ENCODE measurements around the gene TMEFF1.

TMEFF1 gene

DNA sequence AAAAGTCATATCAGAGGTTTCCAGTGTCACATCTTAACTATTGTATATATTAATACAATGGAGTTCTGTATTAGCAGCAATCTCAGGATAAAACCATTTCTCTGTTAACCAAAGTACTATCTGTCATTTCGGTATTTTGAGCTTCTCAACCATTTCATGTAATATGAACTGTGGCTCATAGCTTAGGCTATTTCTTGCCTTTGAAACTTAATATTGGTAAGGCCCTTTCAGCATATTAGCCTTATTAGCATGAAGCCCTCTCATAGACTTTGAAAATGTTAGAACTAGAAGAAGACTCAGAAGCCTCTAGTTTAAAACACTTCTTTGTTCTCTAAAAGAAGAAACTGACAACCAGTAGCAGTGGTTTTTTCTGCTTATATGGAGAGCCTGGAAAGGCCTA, 105.7 kb downstream of the TMEFF1 start:
- no peak for DNase-seq

DNA sequence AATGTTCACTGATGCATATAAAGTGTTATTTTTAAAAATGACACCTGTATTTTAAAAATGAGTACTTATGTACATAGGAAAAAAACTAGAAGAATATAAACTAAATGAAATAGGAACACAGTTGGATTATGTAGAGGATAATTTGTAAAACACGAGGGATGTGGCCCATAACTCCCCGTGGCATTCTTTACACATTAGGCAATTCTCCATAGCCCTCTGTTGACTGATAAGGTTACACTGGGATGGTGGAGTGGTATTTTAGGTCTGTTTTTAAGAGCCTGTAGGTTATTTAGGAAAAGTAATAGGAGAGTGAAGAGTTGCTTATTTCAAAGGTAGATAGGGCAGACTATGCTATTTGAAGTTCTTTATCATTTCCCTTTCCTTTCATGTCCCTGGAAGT, 106.7 kb downstream of the TMEFF1 start:
- DNase-seq, result no peak

DNA sequence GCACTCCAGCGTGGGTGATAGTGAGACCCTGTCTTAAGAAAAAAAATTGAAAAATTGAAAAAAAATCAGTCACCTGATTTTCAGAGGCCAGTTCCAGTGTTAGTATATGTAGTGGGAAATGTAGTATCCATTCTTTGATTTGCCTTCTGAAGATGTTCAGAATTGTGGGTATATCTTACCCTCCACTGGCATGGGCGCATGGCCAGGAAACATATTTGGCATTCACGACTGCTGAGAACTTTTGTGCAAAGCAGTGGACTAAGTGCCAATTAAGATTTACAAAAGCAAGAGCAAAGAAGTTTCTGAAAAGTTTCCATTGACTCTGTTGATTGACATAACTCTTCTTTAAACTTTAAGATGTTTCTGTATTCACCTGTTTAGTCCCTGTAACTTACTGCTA, 107.3 kb downstream of the TMEFF1 start:
- no peak for DNase-seq

DNA sequence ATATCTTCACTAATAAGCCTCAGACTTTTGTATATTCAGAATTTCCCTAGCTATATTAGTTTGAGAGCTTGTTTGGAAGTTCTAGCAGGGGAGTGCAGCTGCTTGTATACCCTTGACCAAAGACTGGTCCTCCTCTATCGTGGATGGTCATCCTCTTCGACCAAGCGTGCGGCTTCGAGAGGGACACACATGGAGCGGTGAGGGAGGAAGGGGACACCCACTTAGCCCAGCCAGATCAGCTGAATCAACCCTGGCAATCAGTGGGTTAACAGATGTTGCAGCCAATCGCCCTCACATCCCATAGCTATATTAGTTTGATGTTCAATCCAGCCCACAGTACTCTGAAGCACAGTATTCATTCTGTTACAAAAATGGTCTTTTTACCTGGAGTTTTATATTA, 108.1 kb downstream of the TMEFF1 start:
- DNase-seq, result no peak

DNA sequence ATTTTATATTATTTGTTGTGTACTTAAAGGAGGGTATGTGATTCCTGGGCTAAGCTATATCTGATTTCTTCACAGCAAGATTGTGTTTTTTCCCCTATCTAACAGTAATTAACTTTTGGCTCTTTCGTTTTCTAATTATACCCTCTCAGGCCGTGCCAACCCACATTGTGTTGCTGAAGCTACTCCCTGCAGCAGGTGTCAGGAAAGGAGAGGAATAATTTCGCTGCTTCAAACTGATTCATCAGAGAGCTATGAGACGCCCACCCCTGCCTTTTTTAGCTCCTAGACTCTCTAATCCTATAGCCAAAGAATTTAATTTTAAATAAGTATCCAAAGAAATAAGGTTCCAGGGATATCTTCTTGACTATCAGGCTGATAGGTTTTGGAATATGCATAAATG, 108.7 kb downstream of the TMEFF1 start:
- DNase-seq, result peak; percentile 53

DNA sequence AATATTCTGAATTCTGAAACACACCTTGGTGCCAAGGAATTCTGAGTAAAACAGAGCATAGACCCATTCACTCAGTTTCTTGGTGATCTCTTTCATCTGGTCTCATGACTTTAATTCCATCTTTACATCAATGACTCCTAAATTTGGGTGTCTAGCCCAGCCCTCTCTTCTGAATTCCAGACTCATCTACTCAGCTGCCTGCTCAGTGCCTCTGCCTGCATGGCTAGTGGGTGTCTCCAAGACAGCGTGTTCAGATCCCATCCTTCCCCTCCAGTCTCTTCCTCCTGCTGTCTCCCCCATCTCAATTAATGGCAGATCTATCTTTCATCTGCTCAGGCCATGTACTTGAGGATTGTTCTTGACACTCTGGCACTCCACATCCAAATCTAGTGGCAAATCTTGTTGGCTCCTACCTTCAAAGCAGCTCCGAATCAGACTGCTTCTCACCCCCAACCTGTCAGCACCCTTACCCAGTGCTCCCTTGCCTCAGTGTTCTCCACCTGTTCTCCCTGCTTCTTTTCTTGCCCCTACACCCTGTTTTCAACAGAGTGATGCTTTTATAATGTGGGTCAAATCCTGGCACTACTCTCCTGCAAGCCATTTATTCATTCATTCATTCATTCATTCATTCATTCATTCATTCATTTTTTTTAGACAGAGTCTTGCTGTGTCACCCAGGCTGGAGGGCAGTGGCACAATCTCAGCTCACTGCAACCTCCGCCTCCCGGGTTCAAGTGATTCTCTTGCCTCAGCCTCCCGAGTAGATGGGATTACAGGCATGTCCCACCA, 110.3 kb downstream of the TMEFF1 start:
- no peak for DNase-seq

DNA sequence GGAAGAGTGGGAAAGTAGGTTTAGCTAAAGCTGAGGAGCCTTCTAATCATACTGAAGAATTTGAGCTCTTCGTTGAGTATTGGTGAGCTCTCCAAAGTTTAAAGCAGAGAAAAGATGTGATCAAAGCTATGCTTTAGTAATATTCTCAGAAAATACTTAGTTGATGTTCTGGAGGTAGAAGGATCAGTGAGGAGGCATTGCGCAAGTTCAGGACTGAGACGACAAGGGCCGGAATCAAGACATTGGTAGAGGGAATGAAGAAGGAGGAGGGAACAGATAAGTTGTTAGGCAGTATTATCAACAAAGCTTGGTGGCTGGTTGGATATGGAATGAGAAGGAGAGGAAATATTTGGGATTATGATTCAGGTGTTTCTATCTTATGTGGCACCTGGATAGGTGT, 112.0 kb downstream of the TMEFF1 start:
- no peak for DNase-seq

DNA sequence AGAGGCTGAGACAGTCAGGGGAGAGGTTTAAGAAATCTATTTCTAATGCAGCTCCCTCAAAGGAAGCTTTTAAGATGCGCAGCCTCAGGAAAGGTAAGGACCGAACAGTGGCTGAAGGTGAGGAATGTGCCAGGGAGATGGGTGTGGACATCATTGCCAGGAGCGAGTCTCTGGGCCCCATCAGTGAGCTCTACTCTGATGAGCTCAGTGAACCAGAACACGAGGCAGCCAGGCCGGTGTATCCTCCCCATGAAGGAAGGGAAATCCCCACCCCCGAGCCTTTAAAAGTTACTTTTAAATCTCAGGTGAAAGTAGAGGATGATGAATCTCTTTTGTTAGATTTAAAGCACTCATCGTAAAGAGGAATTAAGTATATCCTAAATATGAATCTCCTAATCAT, 113.1 kb downstream of the TMEFF1 start:
- DNase-seq, result no peak

DNA sequence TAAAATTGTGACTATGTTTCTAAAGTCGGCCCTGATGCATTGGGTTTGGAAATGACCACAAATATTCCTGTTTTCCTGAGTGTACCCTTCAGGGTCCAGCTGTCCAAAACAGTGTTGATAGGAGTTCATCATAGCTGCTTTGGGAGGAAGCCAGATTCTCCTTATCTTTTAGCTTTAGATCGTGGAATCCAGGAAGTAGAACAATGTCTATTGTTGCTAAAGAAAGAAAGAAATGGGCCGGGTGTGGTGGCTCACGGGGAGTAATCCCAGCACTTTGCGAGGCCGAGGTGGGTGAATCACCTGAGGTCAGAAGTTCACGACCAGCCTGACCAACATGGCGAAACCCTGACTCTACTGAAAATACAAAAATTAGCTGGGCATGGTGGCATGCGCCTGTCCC, 114.4 kb downstream of the TMEFF1 start:
- no peak for DNase-seq

DNA sequence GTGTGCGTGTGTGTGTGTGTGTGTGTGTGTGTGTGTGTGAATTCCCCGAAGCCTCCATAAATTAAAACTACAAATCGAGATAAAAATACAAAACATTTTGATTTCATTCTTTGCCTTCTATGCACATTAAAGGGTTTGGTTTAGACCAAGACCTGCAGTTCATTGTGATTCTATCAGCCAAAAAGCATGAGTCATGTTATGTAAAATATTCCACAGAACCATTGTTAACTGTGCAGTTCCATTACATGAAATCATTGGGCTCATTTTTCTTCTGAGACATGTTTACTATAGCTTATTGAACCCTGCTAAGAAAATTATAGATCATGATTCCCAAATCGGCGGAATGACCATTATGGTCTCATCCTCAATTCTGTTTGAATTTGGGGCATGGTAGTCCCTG, 116.6 kb downstream of the TMEFF1 start:
- DNase-seq, result no peak

DNA sequence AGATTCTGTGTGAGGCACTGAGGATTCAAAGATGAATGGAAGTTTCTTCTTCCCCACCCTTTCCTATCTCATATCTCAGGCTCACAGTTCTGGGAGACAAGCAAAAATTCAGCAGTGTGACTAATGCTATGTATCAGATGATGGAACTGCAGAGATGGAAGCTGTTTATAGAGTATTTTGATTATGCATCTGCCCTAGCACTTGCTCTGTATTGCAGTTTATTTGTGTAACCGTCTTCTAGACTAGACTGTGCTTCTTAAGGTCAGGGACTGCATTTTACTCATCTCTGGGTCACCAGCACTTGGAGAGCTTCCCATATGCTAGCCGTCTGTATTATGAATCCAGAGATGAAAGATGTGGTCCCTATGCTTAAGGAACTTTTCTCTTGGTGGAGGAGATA, 117.5 kb downstream of the TMEFF1 start:
- DNase-seq, result no peak

DNA sequence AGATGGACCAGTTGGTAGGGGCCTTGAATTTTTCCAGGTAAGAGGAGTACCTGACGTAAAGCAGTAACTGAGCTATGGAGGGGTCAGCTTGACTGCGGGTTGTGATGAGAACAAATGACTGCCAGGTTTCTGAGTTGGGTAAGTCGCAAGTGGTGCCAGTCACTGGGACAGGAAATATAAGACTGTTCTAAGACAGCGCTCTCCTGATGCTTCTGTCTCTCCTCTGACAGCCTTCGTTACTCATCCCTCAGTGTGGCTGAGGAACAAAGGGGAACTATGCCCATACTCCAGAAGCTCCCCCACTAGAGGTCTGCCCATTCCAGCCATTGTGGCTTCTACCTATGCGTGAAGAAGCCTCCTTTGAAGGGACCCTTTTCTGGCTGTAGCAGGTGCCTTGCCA, 118.2 kb downstream of the TMEFF1 start:
- DNase-seq, result no peak

DNA sequence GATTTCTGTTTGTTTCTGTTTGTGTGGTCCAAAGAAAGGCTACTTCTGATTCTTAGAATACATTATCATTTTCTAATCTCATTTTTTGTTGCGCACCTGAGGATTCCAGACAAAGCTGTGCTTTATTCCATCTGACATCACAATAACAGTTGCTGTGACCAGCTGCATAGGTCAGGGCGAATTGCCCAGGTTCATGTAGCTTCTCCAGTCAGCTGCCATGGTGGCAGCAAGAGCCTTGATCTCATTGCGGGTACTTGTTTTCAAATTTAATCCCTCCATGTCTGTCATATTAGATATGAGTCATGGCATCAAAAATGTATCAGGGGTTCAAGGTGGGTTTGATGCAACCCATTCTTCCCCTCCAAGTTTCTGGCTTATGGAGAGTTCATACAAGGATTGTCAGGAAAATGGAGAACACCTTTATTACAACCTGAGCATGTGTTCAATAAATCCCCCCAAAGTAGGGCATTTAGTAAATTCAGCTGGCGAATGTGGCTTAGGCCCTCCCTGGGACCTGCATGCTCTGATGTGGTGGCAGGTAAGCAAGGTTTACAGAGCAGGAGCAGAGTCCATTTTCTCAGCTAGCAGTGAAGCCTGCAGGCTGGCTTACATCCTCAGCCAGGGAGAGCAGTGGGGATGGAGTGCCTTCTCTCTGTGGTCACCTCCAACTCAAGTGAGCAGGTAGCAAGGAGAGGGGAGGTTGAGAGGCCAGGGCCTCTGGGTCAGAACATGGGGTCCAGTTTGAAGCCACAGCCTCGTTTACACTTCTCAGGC, 118.9 kb downstream of the TMEFF1 start:
- no peak for DNase-seq

DNA sequence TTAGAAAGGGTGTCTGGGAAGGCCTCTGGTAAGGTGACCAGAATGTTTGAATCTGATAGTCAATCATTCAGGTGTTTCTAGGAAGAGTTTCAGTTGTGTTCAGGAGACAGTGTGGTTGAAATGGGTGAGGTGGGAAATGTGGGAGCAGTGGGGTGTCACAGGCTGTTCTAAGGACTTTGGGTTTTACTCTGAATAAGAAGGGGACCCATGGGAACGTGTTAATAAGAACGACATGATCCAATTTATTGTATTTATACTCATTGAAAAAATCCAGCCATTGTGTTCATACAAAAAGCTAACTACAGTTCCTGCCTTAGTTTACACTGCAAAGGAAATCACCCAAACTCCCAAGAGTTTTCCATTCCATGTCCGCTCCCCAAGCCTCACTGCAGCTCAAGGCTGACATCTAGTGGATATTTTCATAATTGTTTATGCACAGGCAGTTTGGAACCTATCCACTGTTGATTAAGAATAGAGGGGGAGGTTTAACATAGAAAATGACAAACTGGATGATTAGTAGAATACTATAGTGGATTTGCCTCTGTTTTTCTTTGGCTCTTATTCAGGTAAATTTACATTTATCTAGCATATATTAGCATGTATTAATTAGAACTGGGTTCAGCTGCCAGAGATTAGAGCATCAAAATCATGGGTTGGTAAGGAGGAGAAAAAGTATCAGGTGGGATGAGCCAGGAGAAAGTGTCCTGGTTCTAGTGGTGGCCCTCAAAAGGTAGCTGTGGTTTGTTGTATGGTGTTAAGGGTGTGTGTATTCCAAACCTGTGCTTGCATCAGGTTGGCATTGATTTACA, 122.6 kb downstream of the TMEFF1 start:
- peak; percentile 33 for DNase-seq

DNA sequence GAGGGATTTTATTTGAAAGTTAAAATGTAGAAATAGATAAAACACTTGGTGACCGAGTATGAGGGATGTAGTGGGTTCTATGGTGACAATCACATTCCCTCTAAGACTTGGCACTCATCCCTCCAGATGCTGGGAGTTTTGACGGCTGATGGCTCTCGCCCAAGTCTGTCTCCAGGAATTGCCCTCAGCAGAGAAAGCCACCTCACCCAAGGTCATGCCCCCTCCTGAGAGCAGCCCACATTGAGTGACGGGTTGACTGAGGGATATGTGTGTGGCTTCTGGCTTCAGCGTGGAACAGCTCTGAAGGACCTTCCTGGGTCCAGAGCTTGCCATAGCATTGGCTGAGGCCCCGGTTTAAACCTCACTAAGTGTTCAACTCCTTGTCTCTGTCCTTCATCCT, 124.3 kb downstream of the TMEFF1 start:
- no peak for DNase-seq

DNA sequence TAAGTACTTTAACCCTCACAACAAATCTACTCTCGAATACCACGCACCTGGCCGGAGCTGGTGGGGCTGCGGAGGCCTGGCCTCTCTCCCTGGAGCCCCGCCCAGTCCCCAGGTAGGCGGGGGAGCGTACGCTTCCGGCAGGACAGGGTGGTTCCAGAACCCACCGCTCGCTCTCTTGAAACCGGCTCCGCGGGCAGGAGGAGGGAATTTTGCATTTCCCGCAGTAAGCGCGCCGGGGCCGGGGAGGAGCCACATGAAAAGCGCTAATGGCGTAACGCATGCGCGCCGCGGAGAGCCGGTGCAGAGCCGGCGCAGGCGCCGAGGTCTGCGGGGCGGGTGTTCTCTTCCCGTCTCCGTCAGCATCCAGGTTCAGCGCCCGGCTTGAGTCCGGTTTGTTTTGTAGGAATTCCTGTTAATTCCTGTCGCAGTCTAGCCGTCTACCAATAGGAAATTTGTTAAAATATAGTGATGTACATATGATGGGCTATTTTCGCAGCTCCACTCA, 125.7 kb downstream of the TMEFF1 start:
- DNase-seq, result peak; percentile 94

DNA sequence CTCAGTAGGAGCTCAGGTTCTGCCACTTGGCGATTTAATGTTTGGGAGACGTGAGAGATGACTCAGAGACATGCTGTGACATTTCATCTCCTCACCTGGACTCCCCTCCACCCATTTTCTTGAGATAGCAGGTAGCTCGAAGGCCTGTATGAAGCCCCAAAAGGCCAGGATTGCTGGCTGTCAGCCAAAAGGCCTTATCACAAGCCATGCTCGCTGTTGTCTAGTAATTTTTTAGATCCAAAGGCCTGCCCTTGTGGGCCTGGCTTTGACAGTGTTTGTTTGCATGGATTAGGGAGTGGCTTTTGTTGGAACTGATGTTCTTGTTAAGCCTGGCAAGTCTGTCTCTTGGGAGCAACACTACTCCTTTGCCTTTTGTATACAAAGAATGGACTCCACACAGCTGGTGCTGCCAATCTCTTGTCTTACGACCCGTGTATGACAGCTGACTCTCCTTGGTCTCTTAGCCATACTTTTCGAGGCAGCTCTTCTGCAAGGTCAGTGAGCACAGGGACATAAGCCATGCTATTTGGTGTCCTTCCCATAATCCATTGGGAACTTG, 127.7 kb downstream of the TMEFF1 start:
- DNase-seq, result no peak

DNA sequence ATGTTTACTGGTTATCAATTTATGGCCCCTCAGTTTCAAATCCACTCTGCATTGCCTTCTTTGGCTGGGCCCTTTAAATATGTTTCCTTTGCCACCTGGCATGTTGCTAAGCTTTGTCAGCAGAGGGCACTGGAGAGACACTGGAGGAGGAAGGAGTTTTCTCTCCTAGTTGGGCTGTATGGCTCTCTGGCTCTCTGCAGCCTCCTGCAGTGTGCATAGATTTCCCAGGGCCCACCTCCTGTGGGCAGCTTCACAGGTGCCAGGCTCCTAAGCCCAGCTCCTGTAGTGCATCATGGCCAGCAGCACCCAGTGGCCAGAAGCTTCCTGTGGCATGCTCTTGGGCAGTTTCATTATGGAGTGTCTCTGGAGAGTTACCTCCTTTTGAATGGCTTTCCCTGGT, 128.3 kb downstream of the TMEFF1 start:
- DNase-seq, result peak; percentile 50

DNA sequence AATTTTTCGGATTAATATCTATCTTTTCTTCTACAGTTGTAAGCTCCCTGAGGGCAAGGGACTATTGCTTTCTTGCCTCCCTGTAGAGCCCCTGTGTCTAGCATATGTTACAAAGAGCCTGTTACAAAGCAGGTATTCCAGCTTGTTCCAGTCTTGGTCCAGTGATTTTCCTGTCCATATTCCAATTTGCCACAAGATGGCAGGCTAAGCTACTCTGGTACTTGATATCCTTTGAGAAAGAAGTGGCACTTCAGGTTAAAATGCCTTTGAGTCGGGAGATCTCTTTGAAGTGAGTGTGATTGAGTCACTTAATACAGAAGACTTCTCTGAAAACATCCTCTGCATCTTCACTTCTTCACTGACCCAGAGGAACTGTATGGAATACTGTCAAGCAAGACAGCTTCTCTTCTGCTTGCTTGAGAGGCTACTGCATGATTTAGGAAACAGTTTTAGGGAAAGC, 129.4 kb downstream of the TMEFF1 start:
- DNase-seq, result peak; percentile 47

DNA sequence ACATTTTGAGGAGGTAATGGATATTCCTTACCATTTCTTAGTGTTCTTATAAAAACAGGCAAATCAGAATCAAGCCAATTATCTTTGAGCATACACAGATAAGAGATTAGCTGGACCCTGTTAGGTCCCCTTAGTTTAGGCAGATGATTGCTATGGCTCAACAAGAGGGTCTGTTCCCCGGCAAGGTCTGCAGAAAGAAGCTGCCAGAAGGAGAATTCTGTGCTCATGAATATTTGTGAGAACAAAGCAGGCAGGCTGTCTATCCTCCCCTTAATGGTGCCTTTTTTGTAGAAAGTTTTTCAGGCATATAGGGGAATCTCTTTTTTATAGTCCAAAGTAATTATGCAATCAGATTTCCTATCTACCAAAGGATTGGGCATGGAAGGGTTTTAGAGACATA, 132.5 kb downstream of the TMEFF1 start:
- no peak for DNase-seq

DNA sequence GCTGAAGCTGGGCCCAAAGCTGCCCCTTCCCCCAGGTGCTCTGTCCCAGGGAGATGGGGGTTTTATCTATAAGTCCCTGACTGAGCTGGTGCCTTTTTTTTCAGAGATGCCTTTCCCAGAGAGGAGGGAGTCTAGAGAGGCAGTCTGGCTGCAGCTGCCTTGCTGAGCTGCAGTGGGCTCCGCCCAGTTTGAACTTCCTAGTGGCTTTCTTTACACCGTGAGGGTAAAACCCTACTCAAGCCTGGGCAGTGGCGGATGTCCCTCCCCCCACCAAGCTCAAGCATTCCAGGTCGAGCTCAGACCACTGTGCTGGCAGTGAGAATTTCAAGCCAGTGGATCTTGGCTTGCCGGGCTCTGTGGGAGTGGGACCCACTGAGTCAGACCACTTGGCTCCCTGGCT, 146.2 kb downstream of the TMEFF1 start:
- no peak for DNase-seq

DNA sequence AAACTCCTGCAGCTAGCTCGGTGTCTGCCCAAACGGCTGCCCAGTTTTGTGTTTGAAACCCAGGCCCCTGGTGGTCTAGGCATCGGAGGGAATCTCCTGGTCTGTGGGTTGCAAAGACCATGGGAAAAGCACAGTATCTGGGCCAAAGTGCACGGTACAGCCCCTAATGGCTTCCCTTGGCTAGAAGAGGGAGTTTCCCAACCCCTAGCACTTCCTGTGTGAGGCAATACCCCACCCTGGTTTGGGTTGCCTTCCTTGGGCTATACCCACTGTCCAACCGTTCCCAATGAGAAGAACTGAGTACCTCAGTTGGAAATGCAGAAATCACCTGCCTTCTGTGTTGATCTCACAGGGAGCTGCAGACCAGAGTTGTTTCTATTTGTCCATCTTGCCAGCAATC, 146.7 kb downstream of the TMEFF1 start:
- DNase-seq, result no peak

DNA sequence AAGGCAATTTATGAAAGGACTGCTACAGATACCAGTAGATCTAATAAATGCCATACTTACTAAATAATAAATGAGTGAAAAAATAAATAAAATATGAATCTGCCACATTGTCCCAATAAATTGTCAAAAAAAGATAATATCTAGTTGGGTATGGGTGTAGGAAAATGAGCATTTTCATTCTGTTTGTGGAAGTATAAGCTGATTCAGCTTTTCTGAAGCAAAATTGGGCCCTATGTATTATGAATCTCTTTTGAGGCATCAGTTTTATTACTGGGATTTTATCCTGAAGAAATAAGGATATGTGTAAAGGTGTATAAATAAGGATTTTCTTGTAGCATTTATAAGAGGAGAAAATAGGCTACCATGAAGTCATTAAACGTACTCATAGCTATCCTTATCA, 151.0 kb downstream of the TMEFF1 start:
- no peak for DNase-seq

All from NCI-H1105 (cell line).